Hematopoietic multipotent progenitor cell treated with erythropoietin and hydrocortisone succinate and interleukin-3 and kit ligand, for 17 days (in vitro differentiated cells): ENCODE measurements around the gene KANTR.

Experiments
- DNase-seq: peaks from one replicate; pipeline ENCODE4 v3.0.0-alpha.2; 2015; ENCODE audit warnings: low spot score

Gene KANTR, protein sequence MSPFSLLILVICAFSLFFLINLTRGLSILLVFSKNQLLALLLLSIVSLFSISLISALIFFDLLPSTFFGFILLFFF

DNA sequence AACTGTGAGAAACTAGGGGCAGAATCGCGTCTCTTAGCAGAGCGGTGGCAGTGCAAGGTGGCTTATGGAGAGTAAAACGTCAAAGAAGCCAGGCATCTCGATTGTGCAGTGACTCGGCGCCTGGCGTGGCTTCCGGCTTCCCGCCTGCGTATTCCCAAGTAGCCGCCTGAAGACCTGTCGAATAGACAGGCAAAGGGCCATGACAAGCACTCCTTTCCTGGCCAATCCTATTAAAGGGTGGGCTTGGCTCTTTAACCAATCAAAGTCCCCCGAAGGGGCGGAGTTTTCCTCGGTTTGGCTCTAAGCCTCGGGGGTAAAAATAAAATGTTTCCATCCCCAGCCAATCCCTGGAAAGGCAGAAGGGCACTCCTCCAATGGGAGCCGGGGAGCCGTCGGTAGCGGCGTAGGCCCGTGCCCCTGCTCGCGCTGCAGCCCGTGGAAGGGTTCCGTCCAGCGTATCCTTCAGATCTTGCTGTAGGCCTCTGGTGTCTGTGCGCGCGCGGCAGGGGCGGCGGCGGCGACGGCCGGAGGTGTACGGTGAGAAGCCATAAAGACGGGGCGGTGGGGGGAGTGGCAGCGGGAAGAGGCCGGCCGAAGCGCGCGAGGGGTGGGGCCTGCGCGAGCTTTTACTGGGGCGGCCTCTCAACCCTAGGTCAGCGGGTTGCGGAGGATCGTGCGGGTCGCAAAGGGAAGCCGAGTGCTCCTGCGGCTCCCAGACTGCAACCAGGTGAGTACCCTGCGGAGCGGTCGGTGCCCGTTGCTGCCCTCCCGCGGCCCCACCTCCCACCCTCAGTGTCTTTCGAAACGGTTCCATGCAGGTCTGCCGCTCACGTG lies at the start of gene KANTR:
Gene KANTR (plus strand): TSS at position 395 of the 834 bp plus-strand sequence. CDS start 30,131 bp downstream, outside the sequence.
- peak; percentile 78 for DNase-seq

DNA sequence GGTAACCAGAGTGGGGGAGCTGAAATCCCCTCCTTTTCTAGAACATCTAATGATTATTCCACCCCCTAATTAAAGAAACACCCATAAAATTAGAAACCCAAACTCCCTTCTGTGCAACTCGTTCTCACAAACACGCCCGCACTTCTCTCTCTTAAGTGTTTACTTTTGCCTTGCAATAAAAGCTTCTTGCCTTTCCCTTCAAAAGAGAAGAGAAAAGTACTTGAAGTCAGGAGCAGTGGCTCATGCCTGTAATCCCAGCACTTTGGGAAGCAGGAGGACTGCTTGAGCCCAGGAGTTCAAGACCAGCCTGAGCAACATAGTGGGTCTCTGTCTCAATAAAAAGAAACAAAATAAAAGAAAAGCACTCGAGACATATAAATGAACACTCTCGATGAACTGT lies 48.9 kb upstream of the KANTR start:
- no peak for DNase-seq

DNA sequence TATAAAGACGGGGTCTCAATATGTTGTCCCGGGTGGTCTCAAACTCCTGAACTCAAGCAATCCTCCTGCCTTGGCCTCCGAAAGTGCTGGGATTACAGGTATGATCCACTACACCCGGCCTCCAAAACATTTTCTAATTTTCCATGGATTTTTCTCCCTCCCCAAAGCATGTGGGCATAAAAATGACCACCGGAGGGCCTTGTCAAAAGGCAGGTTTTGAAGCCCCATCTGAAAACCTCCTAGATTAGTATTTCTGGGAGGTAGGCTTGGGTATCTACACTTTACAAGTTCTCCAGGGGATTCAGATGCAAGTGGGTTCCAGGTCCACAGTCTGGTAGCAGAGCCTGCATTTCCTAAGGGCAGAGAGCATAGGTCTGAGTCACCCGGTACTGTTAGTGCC lies 46.7 kb upstream of the KANTR start:
- no peak for DNase-seq

- DNase-seq = no peak
Measured at GRCh38 chrX:53048169-53049126, 45.5 kb upstream of the KANTR start, which contains the start of gene GPR173. GPR173 (plus strand) TSS chrX:53048789; CDS start chrX:53076622, 27,833 bp downstream.

GRCh38 chrX:53049127-53049517 lies 44.8 kb upstream of the KANTR start:
- DNase-seq = no peak

DNA sequence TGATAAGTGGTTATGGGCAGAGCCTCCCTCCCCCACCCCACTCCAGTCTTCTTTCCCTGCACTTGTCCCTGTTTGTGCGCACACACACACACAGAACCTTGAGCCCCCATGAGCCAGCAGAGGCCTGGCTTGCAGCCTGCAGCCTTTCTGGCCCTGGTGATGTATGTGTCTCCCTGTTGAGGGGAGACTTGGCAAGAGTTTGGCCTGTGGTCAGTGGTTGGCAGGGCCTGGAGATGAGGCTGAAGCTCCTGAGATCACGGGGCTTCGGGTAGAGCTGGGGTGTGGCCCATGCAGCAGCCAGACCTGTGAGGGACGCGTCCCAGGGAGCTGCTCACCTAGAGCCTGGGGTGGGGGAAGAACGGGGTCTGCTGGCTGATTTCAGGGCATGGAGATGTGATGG lies 43.1 kb upstream of the KANTR start:
- DNase-seq = no peak

- no peak for DNase-seq
Measured at GRCh38 chrX:53055244-53055849, 38.6 kb upstream of the KANTR start.

- DNase-seq = no peak
Measured at GRCh38 chrX:53056292-53056691, 37.6 kb upstream of the KANTR start.

- DNase-seq = no peak
Measured at GRCh38 chrX:53065104-53065503, 28.8 kb upstream of the KANTR start.

DNA sequence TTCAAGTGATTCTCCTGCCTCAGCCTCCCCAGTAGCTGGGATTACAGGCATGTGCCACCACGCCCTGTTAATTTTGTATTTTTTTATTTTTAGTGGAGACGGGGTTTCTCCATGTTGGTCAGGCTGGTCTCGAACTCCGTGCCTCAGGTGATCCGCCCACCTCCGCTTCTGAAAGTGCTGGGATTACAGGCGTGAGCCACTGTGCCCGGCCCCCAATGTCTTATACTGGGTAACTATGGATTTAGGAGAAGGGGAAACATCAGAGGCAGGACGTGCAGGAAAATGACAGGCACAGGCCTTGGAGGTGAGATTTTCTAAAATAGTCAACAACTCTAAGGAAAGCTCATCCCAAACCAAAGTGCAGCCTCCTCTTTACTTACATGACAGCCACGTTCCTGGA lies 22.9 kb upstream of the KANTR start:
- DNase-seq = no peak

DNA sequence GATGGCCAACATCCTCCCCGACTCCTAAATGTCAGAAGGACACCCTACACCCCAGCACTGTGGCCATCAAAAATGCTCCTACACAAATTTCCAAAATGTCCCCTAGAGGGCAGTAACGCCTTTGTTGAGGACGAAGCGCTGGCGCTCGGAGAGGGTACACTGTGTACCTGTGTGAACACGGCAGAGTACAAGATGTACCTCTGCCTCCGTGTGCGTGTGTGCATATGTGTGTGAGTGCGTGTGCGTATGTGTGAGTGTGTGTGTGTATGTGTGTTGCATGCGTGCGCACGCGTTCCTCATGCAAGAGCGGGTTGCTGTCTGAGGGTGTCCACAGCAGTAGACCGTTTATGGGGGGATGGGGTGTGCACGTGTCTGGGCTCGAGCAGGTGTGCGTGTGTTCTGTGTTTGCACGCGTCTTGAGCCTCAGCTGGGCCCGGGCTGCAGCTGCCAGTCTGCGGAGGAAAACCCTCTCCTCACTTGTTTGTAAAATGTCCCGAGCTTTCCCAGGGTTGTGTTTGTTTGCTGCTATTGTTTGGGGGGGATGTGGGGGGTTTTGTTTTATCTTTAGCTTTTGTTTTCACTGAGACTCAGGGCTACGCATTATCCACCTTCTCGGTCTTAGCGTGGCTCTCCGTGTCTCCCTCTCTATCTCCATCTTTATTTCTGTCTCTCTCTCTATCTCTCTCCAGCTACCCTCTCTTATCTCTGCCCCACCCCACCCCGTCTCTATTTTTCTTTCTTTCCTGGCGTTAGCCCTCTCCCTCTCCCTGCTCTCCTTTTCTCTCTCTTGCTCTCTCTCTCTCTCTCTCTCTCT lies 22.1 kb upstream of the KANTR start:
- DNase-seq = peak; percentile 79

- DNase-seq = no peak
Measured at GRCh38 chrX:53072418-53073114, 21.4 kb upstream of the KANTR start.

GRCh38 chrX:53073115-53073586 lies 20.8 kb upstream of the KANTR start:
- no peak for DNase-seq

- DNase-seq = no peak
Measured at GRCh38 chrX:53075011-53075410, 18.9 kb upstream of the KANTR start.

DNA sequence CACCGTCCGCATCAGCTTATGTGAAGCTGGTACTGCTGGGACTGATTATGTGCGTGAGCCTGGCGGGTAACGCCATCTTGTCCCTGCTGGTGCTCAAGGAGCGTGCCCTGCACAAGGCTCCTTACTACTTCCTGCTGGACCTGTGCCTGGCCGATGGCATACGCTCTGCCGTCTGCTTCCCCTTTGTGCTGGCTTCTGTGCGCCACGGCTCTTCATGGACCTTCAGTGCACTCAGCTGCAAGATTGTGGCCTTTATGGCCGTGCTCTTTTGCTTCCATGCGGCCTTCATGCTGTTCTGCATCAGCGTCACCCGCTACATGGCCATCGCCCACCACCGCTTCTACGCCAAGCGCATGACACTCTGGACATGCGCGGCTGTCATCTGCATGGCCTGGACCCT lies 17.3 kb upstream of the KANTR start:
- no peak for DNase-seq

DNA sequence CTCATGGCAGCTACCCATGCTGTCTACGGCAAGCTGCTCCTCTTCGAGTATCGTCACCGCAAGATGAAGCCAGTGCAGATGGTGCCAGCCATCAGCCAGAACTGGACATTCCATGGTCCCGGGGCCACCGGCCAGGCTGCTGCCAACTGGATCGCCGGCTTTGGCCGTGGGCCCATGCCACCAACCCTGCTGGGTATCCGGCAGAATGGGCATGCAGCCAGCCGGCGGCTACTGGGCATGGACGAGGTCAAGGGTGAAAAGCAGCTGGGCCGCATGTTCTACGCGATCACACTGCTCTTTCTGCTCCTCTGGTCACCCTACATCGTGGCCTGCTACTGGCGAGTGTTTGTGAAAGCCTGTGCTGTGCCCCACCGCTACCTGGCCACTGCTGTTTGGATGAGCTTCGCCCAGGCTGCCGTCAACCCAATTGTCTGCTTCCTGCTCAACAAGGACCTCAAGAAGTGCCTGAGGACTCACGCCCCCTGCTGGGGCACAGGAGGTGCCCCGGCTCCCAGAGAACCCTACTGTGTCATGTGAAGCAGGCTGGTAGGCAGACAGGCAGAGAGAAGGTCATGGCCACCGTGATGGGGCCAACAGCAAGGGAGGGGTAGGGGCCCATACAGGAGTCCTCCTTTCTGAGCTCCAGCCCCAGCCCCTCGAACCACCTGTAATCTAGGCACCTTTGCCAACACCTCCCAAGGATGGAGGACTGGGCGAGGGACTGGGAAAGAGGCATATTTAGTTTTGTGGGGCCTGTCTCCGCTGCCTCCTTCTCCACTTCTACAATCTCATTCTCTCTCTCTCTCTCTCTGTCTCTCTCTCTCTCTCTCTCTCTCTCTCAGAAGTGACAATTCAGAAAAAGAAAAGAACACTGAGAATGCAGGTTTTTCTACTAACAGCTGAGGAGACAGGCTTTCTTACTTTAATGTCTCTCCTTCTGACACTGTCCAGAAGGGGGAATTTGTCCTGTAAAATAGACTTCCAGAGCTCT lies 16.4 kb upstream of the KANTR start:
- no peak for DNase-seq

- DNase-seq = no peak
Measured at GRCh38 chrX:53078943-53079342, 15.0 kb upstream of the KANTR start.

GRCh38 chrX:53080628-53081580 lies 13.0 kb upstream of the KANTR start:
- no peak for DNase-seq
